CD8-positive, alpha-beta memory T cell (primary cell): ENCODE measurements around the gene CDC27. TPM values are rescaled to one million over a fixed set of nuclear protein-coding genes. Genes with fewer than 3 reads are reported as not detected.
"Not testable (repeated sequence)": the region's sequence is repeated elsewhere in the genome, so short reads cannot be mapped to it uniquely, and the experiment has no call there.

Experiments
- CTCF ChIA-PET: fragments of 350-600 bp; sonication (Branson Sonifier 250); formaldehyde crosslinking; loops from one replicate; lab custom pipeline; 2021; ENCODE audit warnings: antibody characterized with exemption; lab: Charles Lee
- POLR2A ChIA-PET: fragments of 350-600 bp; sonication (Branson Sonifier 250); formaldehyde crosslinking; loops from one replicate; lab custom pipeline; 2021; ENCODE audit warnings: antibody characterized with exemption; lab: Charles Lee
- DNase-seq, 5 donors: peaks; one replicate each; pipeline versions ENCODE4 v3.0.0 to v3.0.0-alpha.2; 2020 to 2022; ENCODE audit warnings: mixed read lengths in 1 of 5
- H3K27ac ChIP-seq: one replicate; pipeline ENCODE4 v1.7.0; 2013; ENCODE audit warnings: low read depth, mild to moderate bottlenecking, low read length, moderate library complexity
- H3K27me3 ChIP-seq: 2 replicates; pipeline ENCODE4 v1.7.0; 2013; ENCODE audit warnings: low read length, mild to moderate bottlenecking; ENCODE audit not compliant: insufficient read depth, poor library complexity, severe bottlenecking
- H3K36me3 ChIP-seq: 2 replicates; pipeline ENCODE4 v1.7.0; 2013; ENCODE audit warnings: mild to moderate bottlenecking, low read length, moderate library complexity; ENCODE audit not compliant: insufficient read depth
- H3K4me1 ChIP-seq: 2 replicates; pipeline ENCODE4 v1.7.0; 2013; ENCODE audit warnings: mild to moderate bottlenecking, low read length, moderate library complexity; ENCODE audit not compliant: insufficient read depth
- H3K4me3 ChIP-seq: 2 replicates; pipeline ENCODE4 v1.7.0; 2013; ENCODE audit warnings: mild to moderate bottlenecking, low read length
- H3K9me3 ChIP-seq: 2 replicates; pipeline ENCODE4 v1.7.0; 2013; ENCODE audit warnings: mild to moderate bottlenecking, low read length
- H3K27ac Mint-ChIP-seq, 8 donors: one replicate each; pipeline ENCODE4 v1.8.0; 2020 to 2021; ENCODE audit warnings: mixed read lengths in 8 of 8, mild to moderate bottlenecking in 6 of 8, inconsistent platforms in 3 of 8, moderate library complexity in 3 of 8
- H3K27me3 Mint-ChIP-seq, 2 donors: one replicate each; pipeline ENCODE4 v1.8.0; 2020 to 2021; ENCODE audit warnings: mixed read lengths in 2 of 2, mild to moderate bottlenecking in 1 of 2, moderate library complexity in 1 of 2
- H3K36me3 Mint-ChIP-seq, 3 donors: one replicate each; pipeline ENCODE4 v1.8.0; 2020 to 2021; ENCODE audit warnings: mixed read lengths in 3 of 3, inconsistent platforms in 1 of 3, mild to moderate bottlenecking in 1 of 3
- H3K4me1 Mint-ChIP-seq, 3 donors: one replicate each; pipeline ENCODE4 v1.8.0; 2020 to 2021; ENCODE audit warnings: mixed read lengths in 3 of 3, inconsistent platforms in 1 of 3, mild to moderate bottlenecking in 1 of 3
- H3K4me3 Mint-ChIP-seq, 7 donors: one replicate each; pipeline ENCODE4 v1.8.0; 2020 to 2021; ENCODE audit warnings: mixed read lengths in 7 of 7, mild to moderate bottlenecking in 6 of 7, moderate library complexity in 4 of 7, inconsistent platforms in 2 of 7
- H3K9me3 Mint-ChIP-seq, 5 donors: one replicate each; pipeline ENCODE4 v1.8.0; 2020 to 2022; ENCODE audit warnings: mixed read lengths in 5 of 5, mild to moderate bottlenecking in 3 of 5, moderate library complexity in 2 of 5, inconsistent platforms in 1 of 5
- polyA plus RNA-seq: library from polyadenylated mRNA; unstranded; fragments of 300-500 nt; fragmentation: Illumina TruSeq; gene quantifications from one replicate; pipeline ENCODE4 v1.2.3, GENCODE V29; 2021
- total RNA-seq, 2 experiments: library from RNA; stranded (reverse); gene quantifications; one replicate each; pipeline ENCODE4 v1.2.3, GENCODE V29; 2021

CDC27 gene
- total and polyA plus RNA-seq, 3 experiments from 2014 or later: 96.2 to 116 (median 113) TPM

GRCh38 chr17:47164263-47164662 lies 24.8 kb downstream of the CDC27 start:
- Mint-ChIP-seq H3K27me3 (no peaks in the 10 kb centered on the region), H3K9me3 (no peaks in the 10 kb centered on the region), H3K36me3 (peaks cover 5 to 74% (median 19%) of the 10 kb centered on the region in 3 donors), H3K4me1 (peaks cover 17 to 27% (median 26%) of the 10 kb centered on the region in 3 donors), H3K4me3 (no peak overlapping the region), H3K27ac (peak overlapping the region in 3 of 8 donors; percentile 29 to 61 (median 38))
- H3K27me3 ChIP-seq: no peaks in the 10 kb centered on the region
- H3K4me1 ChIP-seq: no peaks in the 10 kb centered on the region
- no peak overlapping the region for H3K4me3 ChIP-seq
- no peak overlapping the region for H3K27ac ChIP-seq
- DNase-seq: no peak
- ChIA-PET POLR2A (no interaction called here), CTCF (no interaction called here)
- peaks cover 26% of the 10 kb centered on the region for H3K36me3 ChIP-seq
- H3K9me3 ChIP-seq: no peaks in the 10 kb centered on the region

- peak overlapping the region in 7 of 8 donors; percentile 1 to 82 (median 52) for H3K27ac Mint-ChIP-seq
- Histone ChIP-seq H3K36me3 (peaks cover 11% of the 10 kb centered on the region), H3K9me3 (no peaks in the 10 kb centered on the region), H3K27ac (no peak overlapping the region), H3K27me3 (no peaks in the 10 kb centered on the region), H3K4me3 (no peak overlapping the region), H3K4me1 (no peaks in the 10 kb centered on the region)
- no peak for DNase-seq
- H3K4me1 Mint-ChIP-seq: peaks cover 18 to 26% (median 25%) of the 10 kb centered on the region in 3 donors
- peak overlapping the region in 5 of 7 donors; percentile 1 to 58 (median 16) for H3K4me3 Mint-ChIP-seq
- no peaks in the 10 kb centered on the region for H3K9me3 Mint-ChIP-seq
- ChIA-PET POLR2A (no interaction called here), CTCF (no interaction called here)
- H3K27me3 Mint-ChIP-seq: no peaks in the 10 kb centered on the region
- peaks cover 0 to 71% (median 15%) of the 10 kb centered on the region in 3 donors for H3K36me3 Mint-ChIP-seq
These were observed 27.0 kb downstream of the CDC27 start for GRCh38 chr17:47162013-47162622.

DNA sequence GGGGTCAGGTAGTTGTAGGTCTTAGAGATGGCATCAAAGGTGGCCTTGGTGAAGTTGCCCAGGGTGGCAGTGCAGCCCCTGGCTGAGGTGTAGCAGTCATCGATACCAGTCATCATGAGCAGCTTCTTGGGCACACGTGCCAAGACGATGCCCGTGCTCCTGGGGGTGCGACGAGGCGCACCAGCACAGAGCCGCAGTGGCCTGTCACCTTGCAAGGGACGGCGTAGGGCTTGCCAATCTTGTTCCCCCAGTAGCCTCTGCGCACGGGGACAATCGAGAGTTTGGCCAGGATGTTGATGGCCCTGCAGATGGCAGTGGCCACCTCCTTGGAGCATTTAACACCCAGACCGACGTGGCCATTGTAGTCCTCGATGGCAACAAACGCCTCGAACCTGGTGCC lies 29.8 kb downstream of the CDC27 start:
- Mint-ChIP-seq H3K4me3 (no peak overlapping the region), H3K27ac (peak overlapping the region in 1 of 8 donors; percentile 58), H3K36me3 (peaks cover 0 to 75% (median 12%) of the 10 kb centered on the region in 3 donors), H3K4me1 (peaks cover 15 to 18% (median 15%) of the 10 kb centered on the region in 3 donors), H3K9me3 (no peaks in the 10 kb centered on the region), H3K27me3 (no peaks in the 10 kb centered on the region)
- ChIA-PET POLR2A (interaction anchor here (0.8 kb wide), 1 partner anchor 70 kb away, joined by 3 read pairs; no protein-coding TSS in a partner anchor), CTCF (no interaction called here)
- H3K27ac ChIP-seq: no peak overlapping the region
- H3K36me3 ChIP-seq: peaks cover 16% of the 10 kb centered on the region
- H3K4me1 ChIP-seq: no peaks in the 10 kb centered on the region
- no peak for DNase-seq
- no peaks in the 10 kb centered on the region for H3K9me3 ChIP-seq
- H3K27me3 ChIP-seq: no peaks in the 10 kb centered on the region
- no peak overlapping the region for H3K4me3 ChIP-seq

- no peak overlapping the region for H3K27ac ChIP-seq
- peaks cover 31% of the 10 kb centered on the region for H3K36me3 ChIP-seq
- no peak overlapping the region for H3K4me3 ChIP-seq
- H3K9me3 ChIP-seq: no peaks in the 10 kb centered on the region
- H3K27me3 Mint-ChIP-seq: no peaks in the 10 kb centered on the region
- POLR2A ChIA-PET: no interaction called here
- CTCF ChIA-PET: interaction anchor here (1.1 kb wide), 1 partner anchor 170 kb away, joined by 3 read pairs; no protein-coding TSS in a partner anchor
- no peaks in the 10 kb centered on the region for H3K4me1 ChIP-seq
- DNase-seq: no peak
- H3K36me3 Mint-ChIP-seq: peaks cover 4 to 74% (median 27%) of the 10 kb centered on the region in 3 donors
- peaks cover 0 to 6% (median 4%) of the 10 kb centered on the region in 3 donors for H3K4me1 Mint-ChIP-seq
- no peaks in the 10 kb centered on the region for H3K27me3 ChIP-seq
- H3K27ac Mint-ChIP-seq: no peak overlapping the region
- H3K4me3 Mint-ChIP-seq: peak overlapping the region in 1 of 7 donors; percentile 36
- H3K9me3 Mint-ChIP-seq: no peaks in the 10 kb centered on the region
These were observed 43.7 kb downstream of the CDC27 start for GRCh38 chr17:47145351-47145750.

GRCh38 chr17:47135235-47135634 lies 53.9 kb downstream of the CDC27 start:
- CTCF ChIA-PET: no interaction called here
- Histone ChIP-seq H3K9me3 (no peaks in the 10 kb centered on the region), H3K4me3 (no peak overlapping the region), H3K36me3 (peaks cover 11% of the 10 kb centered on the region), H3K27me3 (no peaks in the 10 kb centered on the region), H3K4me1 (no peaks in the 10 kb centered on the region), H3K27ac (no peak overlapping the region)
- H3K4me3 Mint-ChIP-seq: no peak overlapping the region
- no peaks in the 10 kb centered on the region for H3K9me3 Mint-ChIP-seq
- DNase-seq: no peak
- peaks cover 0 to 5% (median 2%) of the 10 kb centered on the region in 3 donors for H3K4me1 Mint-ChIP-seq
- peak overlapping the region in 1 of 8 donors; percentile 54 for H3K27ac Mint-ChIP-seq
- peaks cover 5 to 61% (median 31%) of the 10 kb centered on the region in 3 donors for H3K36me3 Mint-ChIP-seq
- POLR2A ChIA-PET: no interaction called here
- H3K27me3 Mint-ChIP-seq: no peaks in the 10 kb centered on the region

DNA sequence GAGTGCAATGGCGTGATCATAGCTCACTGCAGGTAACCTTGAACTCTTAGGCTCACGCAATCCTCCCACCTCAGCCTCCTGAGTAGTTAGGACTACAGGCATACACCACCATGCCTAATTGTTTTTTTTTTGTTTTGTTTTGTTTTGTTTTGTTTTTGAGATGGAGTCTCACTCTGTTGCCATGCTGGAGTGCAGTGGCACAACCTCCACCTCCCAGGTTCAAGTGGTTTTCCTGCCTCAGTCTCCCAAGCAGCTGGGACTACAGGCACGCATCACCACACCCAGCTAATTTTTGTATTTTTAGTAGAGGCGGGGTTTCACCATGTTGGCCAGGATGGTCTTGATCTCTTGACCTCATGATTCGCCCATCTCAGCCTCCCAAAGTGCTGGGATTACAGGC lies 54.7 kb downstream of the CDC27 start:
- H3K4me3 Mint-ChIP-seq, H3K27me3 Mint-ChIP-seq, H3K27ac ChIP-seq, H3K9me3 Mint-ChIP-seq, H3K4me1 ChIP-seq, H3K4me1 Mint-ChIP-seq, H3K4me3 ChIP-seq, H3K9me3 ChIP-seq, H3K27me3 ChIP-seq, POLR2A ChIA-PET, DNase-seq: not testable (repeated sequence)
- CTCF ChIA-PET: interaction anchor here (0.6 to 1.4 kb wide), 2 partner anchors 9 to 181 kb away, joined by 3 read pairs; no protein-coding TSS in a partner anchor
- peaks cover 5 to 57% (median 27%) of the 10 kb centered on the region in 3 donors for H3K36me3 Mint-ChIP-seq
- peak overlapping the region in 1 of 8 donors; percentile 75 for H3K27ac Mint-ChIP-seq
- peaks cover 15% of the 10 kb centered on the region for H3K36me3 ChIP-seq

DNA sequence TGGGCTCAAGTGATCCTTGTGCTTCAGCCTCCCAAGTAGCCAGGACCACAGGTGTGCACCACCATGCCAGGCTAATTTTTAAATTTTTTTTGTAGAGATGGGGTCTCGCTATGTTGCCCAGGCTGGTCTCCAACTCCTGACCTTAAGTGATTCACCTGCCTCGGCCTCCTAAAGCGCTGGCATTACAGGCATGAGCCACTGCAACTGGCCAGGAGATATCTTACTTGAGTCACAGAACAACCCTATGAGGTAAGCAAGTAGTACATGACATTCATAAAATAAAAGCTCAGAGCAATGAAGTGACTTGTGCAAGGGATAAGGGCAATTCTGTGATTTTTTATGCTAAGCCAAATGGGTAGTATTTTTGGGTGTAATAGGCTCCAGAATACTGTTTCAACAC lies 57.3 kb downstream of the CDC27 start:
- H3K4me3 Mint-ChIP-seq: no peak overlapping the region

GRCh38 chr17:47126835-47127234 lies 62.3 kb downstream of the CDC27 start:
- POLR2A ChIA-PET, H3K4me1 Mint-ChIP-seq, H3K27ac ChIP-seq, H3K4me3 ChIP-seq, H3K27me3 Mint-ChIP-seq, H3K9me3 Mint-ChIP-seq, H3K9me3 ChIP-seq, H3K27me3 ChIP-seq, H3K4me3 Mint-ChIP-seq, H3K4me1 ChIP-seq, DNase-seq, CTCF ChIA-PET: not testable (repeated sequence)
- H3K27ac Mint-ChIP-seq: peak overlapping the region in 1 of 8 donors; percentile 70
- H3K36me3 ChIP-seq: peaks cover 16% of the 10 kb centered on the region
- peaks cover 0 to 50% (median 10%) of the 10 kb centered on the region in 3 donors for H3K36me3 Mint-ChIP-seq

More for the DNA sequence above, 57.3 kb downstream of the CDC27 start:
- Mint-ChIP-seq H3K27ac (peak overlapping the region in 1 of 8 donors; percentile 35), H3K27me3 (no peaks in the 10 kb centered on the region), H3K9me3 (no peaks in the 10 kb centered on the region), H3K36me3 (peaks cover 0 to 49% (median 10%) of the 10 kb centered on the region in 3 donors), H3K4me1 (peaks cover 0 to 2% (median 0%) of the 10 kb centered on the region in 3 donors)
- Histone ChIP-seq H3K4me3 (no peak overlapping the region), H3K27ac (no peak overlapping the region), H3K36me3 (peaks cover 11% of the 10 kb centered on the region), H3K27me3 (no peaks in the 10 kb centered on the region), H3K4me1 (no peaks in the 10 kb centered on the region), H3K9me3 (no peaks in the 10 kb centered on the region)
- CTCF ChIA-PET: no interaction called here
- DNase-seq: no peak
- POLR2A ChIA-PET: no interaction called here
